Measurements from ENCODE around the gene PRRT3. TPM values are rescaled to one million over a fixed set of nuclear protein-coding genes. Genes with fewer than 3 reads are reported as not detected.

The PRRT3 gene
- total RNA-seq, 1 donor from 2014 or later = 4.3 TPM

- Mint-ChIP-seq H3K27me3 (no peaks in the 10 kb centered on the region), H3K36me3 (ENCODE audit: low read depth) (no peaks in the 10 kb centered on the region), H3K27ac (no peak overlapping the region), H3K4me1 (peaks cover 15% of the 10 kb centered on the region), H3K9me3 (no peaks in the 10 kb centered on the region), H3K4me3 (no peak overlapping the region)
- no peak for TF ChIP-seq CTCF (IDR thresholded peaks at IDR 0.05)
- intact Hi-C loops (cut with micrococcal nuclease) = no loop called here
- POLR2A ChIA-PET = interaction anchor here (0.6 to 3.7 kb wide), 2 partner anchors 22 to 485 kb away, joined by 4 to 19 read pairs; partner anchors contain the start of gene CRELD1
- ATAC-seq (ENCODE audit: low read depth) (no peak), DNase-seq (no peak)
- CTCF ChIA-PET = no interaction called here
Measured at GRCh38 chr3:9955067-9955502, 2.9 kb upstream of the PRRT3 start.

- Mint-ChIP-seq H3K4me1 (peaks cover 15% of the 10 kb centered on the region), H3K27me3 (no peaks in the 10 kb centered on the region), H3K9me3 (no peaks in the 10 kb centered on the region), H3K4me3 (peak overlapping the region; percentile 85), H3K36me3 (ENCODE audit: low read depth) (no peaks in the 10 kb centered on the region), H3K27ac (no peak overlapping the region)
- ATAC-seq (ENCODE audit: low read depth) = no peak
- no peak for DNase-seq
- TF ChIP-seq CTCF (IDR thresholded peaks at IDR 0.05) = no peak
- CTCF ChIA-PET = interaction anchor here (0.8 kb wide), 1 partner anchor 20 kb away, joined by 3 read pairs; no protein-coding TSS in a partner anchor
- intact Hi-C loops (cut with micrococcal nuclease) = no loop called here
- POLR2A ChIA-PET = interaction anchor here (0.6 to 2.4 kb wide), 7 partner anchors 17 to 1334 kb away, joined by 3 to 20 read pairs (median 6); partner anchors contain the start of genes CRELD1, EMC3, JAGN1 and TATDN2
Measured at GRCh38 chr3:9951598-9951961, 628 bp downstream of the PRRT3 start.

- no peaks in the 10 kb centered on the region for H3K9me3 Mint-ChIP-seq
- no peak for TF ChIP-seq CTCF (IDR thresholded peaks at IDR 0.05)
- intact Hi-C loops (cut with micrococcal nuclease) = no loop called here
- no peak overlapping the region for H3K27ac Mint-ChIP-seq
- ChIA-PET POLR2A (interaction anchor here (0.6 to 2.4 kb wide), 3 partner anchors 18 to 1334 kb away, joined by 6 to 20 read pairs (median 9); partner anchors contain the start of genes CRELD1 and JAGN1), CTCF (no interaction called here)
- H3K4me3 Mint-ChIP-seq = peak overlapping the region; percentile 85
- DNase-seq = no peak
- H3K36me3 Mint-ChIP-seq (ENCODE audit: low read depth) = no peaks in the 10 kb centered on the region
- ATAC-seq (ENCODE audit: low read depth) = no peak
- H3K27me3 Mint-ChIP-seq = no peaks in the 10 kb centered on the region
- H3K4me1 Mint-ChIP-seq = peaks cover 17% of the 10 kb centered on the region
Measured at GRCh38 chr3:9951126-9951525, 1.1 kb downstream of the PRRT3 start.

- intact Hi-C loops (cut with micrococcal nuclease) = loop anchor here (5.0 kb wide), 2 partner anchors 107 to 447 kb away; partner anchors contain the start of gene RPUSD3
- Mint-ChIP-seq H3K36me3 (ENCODE audit: low read depth) (no peaks in the 10 kb centered on the region), H3K4me1 (peaks cover 20% of the 10 kb centered on the region), H3K9me3 (no peaks in the 10 kb centered on the region), H3K4me3 (no peak overlapping the region), H3K27ac (no peak overlapping the region), H3K27me3 (no peaks in the 10 kb centered on the region)
- ChIA-PET POLR2A (interaction anchor here (0.9 to 1.2 kb wide), 2 partner anchors 16 to 371 kb away, joined by 3 to 4 read pairs; partner anchors contain the start of genes CRELD1 and SEC13), CTCF (no interaction called here)
- no peak for ATAC-seq (ENCODE audit: low read depth)
- no peak for TF ChIP-seq CTCF (IDR thresholded peaks at IDR 0.05)
- no peak for DNase-seq
Measured at GRCh38 chr3:9949626-9950025, 2.6 kb downstream of the PRRT3 start.

GRCh38 chr3:9949115-9949514 is 3.1 kb downstream of the PRRT3 start:
- Mint-ChIP-seq H3K9me3 (no peaks in the 10 kb centered on the region), H3K36me3 (ENCODE audit: low read depth) (peaks cover 2% of the 10 kb centered on the region), H3K27ac (no peak overlapping the region), H3K4me1 (peaks cover 20% of the 10 kb centered on the region), H3K27me3 (no peaks in the 10 kb centered on the region), H3K4me3 (no peak overlapping the region)
- TF ChIP-seq CTCF (IDR thresholded peaks at IDR 0.05) = no peak
- intact Hi-C loops (cut with micrococcal nuclease) = loop anchor here (5.0 kb wide), 2 partner anchors 107 to 447 kb away; partner anchors contain the start of gene RPUSD3
- no peak for ATAC-seq (ENCODE audit: low read depth)
- no peak for DNase-seq
- POLR2A ChIA-PET = interaction anchor here (1.2 kb wide), 1 partner anchor 371 kb away, joined by 4 read pairs; the partner anchor contains the start of gene SEC13
- CTCF ChIA-PET = no interaction called here
